Activated CD4-positive, alpha-beta memory T cell treated with anti-CD3 and anti-CD28 coated beads for 36 hours (primary cell): ENCODE results near the gene CRKL. TPM values are rescaled to one million over a fixed set of nuclear protein-coding genes. Genes with fewer than 3 reads are reported as not detected.

Source experiments
- CTCF ChIA-PET: fragments of 350-600 bp; sonication (Branson Sonifier 250); formaldehyde crosslinking; loops from one replicate; lab custom pipeline; 2021; ENCODE audit warnings: antibody characterized with exemption, inconsistent platforms; lab: Charles Lee
- POLR2A ChIA-PET: fragments of 350-600 bp; sonication (Branson Sonifier 250); formaldehyde crosslinking; loops from one replicate; lab custom pipeline; 2021; ENCODE audit warnings: antibody characterized with exemption; lab: Charles Lee
- DNase-seq: peaks from one replicate; pipeline ENCODE4 v3.0.0-alpha.2; 2020
- H3K27ac Mint-ChIP-seq: one replicate; pipeline ENCODE4 v1.8.0; 2021; ENCODE audit warnings: mixed read lengths
- H3K27me3 Mint-ChIP-seq: one replicate; pipeline ENCODE4 v1.8.0; 2021; ENCODE audit warnings: mixed read lengths
- H3K36me3 Mint-ChIP-seq: one replicate; pipeline ENCODE4 v1.8.0; 2021; ENCODE audit warnings: mixed read lengths
- H3K4me1 Mint-ChIP-seq: one replicate; pipeline ENCODE4 v1.8.0; 2021; ENCODE audit warnings: low read depth, mixed read lengths
- H3K4me3 Mint-ChIP-seq: one replicate; pipeline ENCODE4 v1.8.0; 2021; ENCODE audit warnings: mild to moderate bottlenecking, mixed read lengths
- H3K9me3 Mint-ChIP-seq: one replicate; pipeline ENCODE4 v1.8.0; 2021; ENCODE audit warnings: mixed read lengths
- intact Hi-C: fragments of 100-400 bp; cut with micrococcal nuclease; formaldehyde crosslinking; loops from one replicate; pipeline ENCODE4 v1.15.1; 2023
- total RNA-seq, 2 experiments: library from RNA; stranded (reverse); gene quantifications; one replicate each; pipeline ENCODE4 v1.2.3, GENCODE V29; 2021

Gene CRKL
- total RNA-seq, 2 experiments from 2014 or later, result 65.1 to 65.7 TPM

GRCh38 chr22:20977516-20978170 lies 60.4 kb downstream of the CRKL start:
- no peak for DNase-seq
- no peak overlapping the region for H3K4me3 Mint-ChIP-seq
- ChIA-PET CTCF (no interaction called here), POLR2A (no interaction called here)
- H3K9me3 Mint-ChIP-seq, result peaks cover 10% of the 10 kb centered on the region
- H3K27me3 Mint-ChIP-seq, result peaks cover 3% of the 10 kb centered on the region
- peaks cover 27% of the 10 kb centered on the region for H3K4me1 Mint-ChIP-seq
- no peak overlapping the region for H3K27ac Mint-ChIP-seq
- H3K36me3 Mint-ChIP-seq, result peaks cover 4% of the 10 kb centered on the region
- intact Hi-C loops, result no loop called here

GRCh38 chr22:20978419-20978818 lies 61.2 kb downstream of the CRKL start:
- Mint-ChIP-seq H3K27me3 (peaks cover 3% of the 10 kb centered on the region), H3K4me3 (no peak overlapping the region), H3K4me1 (peaks cover 35% of the 10 kb centered on the region), H3K27ac (no peak overlapping the region), H3K9me3 (peaks cover 10% of the 10 kb centered on the region), H3K36me3 (peaks cover 5% of the 10 kb centered on the region)
- intact Hi-C loops, result no loop called here
- ChIA-PET POLR2A (no interaction called here), CTCF (interaction anchor here (1.0 kb wide), 1 partner anchor 63 kb away, joined by 3 read pairs; no protein-coding TSS in a partner anchor)
- DNase-seq, result no peak

DNA sequence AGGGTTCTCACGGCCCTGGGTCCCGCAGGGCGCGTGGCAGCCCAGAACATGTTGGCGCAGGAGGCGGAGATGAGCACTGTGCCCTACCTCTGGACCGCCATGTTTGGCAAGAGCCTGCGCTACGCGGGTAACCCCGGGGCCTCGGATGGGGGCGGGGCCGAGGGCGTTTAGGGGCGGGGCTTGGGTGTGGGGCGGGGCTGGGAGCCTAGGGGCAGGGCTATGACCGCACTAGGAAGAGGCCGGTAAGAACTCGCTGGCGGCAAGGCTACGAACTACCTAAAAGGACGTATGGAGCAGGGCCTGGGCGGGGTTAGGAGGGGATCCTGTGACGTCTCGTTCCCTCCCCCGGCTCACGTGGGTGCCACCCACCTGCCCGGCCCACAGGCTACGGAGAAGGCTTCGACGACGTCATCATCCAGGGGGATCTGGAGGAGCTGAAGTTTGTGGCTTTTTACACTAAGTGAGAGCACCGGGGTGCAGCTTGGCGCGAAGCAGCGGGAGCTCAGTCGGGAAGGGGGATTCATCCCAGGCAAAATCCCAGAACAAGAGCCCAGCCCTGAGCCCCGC lies 62.1 kb downstream of the CRKL start:
- POLR2A ChIA-PET, result interaction anchor here (0.6 kb wide), 1 partner anchor 23 kb away, joined by 3 read pairs; the partner anchor contains the start of gene THAP7
- intact Hi-C loops, result no loop called here

GRCh38 chr22:20979940-20980453 lies 62.8 kb downstream of the CRKL start:
- Mint-ChIP-seq H3K4me1 (peaks cover 43% of the 10 kb centered on the region), H3K27ac (no peak overlapping the region), H3K36me3 (peaks cover 9% of the 10 kb centered on the region), H3K4me3 (no peak overlapping the region), H3K9me3 (peaks cover 10% of the 10 kb centered on the region), H3K27me3 (peaks cover 3% of the 10 kb centered on the region)
- DNase-seq, result no peak
- ChIA-PET CTCF (interaction anchor here (0.6 to 3.1 kb wide), 2 partner anchors 19 to 23 kb away, joined by 3 to 17 read pairs; partner anchors contain the start of gene THAP7), POLR2A (interaction anchor here (1.2 kb wide), 1 partner anchor 21 kb away, joined by 3 read pairs; no protein-coding TSS in a partner anchor)
- intact Hi-C loops, result no loop called here

More for the DNA sequence above, 62.1 kb downstream of the CRKL start:
- H3K9me3 Mint-ChIP-seq, result peaks cover 10% of the 10 kb centered on the region
- no peak overlapping the region for H3K27ac Mint-ChIP-seq
- peaks cover 43% of the 10 kb centered on the region for H3K4me1 Mint-ChIP-seq
- CTCF ChIA-PET, result interaction anchor here (0.8 to 3.1 kb wide), 3 partner anchors 18 to 62 kb away, joined by 3 to 17 read pairs (median 3); partner anchors contain the start of gene THAP7
- peak; percentile 80 for DNase-seq
- peaks cover 9% of the 10 kb centered on the region for H3K36me3 Mint-ChIP-seq
- H3K27me3 Mint-ChIP-seq, result peaks cover 3% of the 10 kb centered on the region
- H3K4me3 Mint-ChIP-seq, result peak overlapping the region; percentile 64

DNA sequence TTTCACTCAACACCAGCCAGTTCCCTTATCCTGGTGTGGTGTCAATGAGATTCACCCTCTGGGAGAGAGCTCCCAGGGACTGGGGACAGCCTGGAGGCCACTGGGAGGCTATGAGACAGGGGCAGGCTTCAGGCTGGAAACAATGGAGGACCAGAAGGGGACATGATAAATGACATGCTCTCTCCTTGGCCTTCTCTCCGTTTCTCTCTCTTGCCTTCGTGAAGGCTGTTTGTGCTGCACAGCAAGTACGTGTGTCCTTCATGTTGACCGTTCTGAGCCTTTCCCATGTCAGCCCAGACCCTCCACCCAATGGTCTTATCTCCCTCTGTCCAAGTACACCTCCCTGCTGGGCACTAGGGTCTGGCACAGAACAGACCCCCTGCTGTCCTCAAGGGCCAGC lies 63.3 kb downstream of the CRKL start:
- Mint-ChIP-seq H3K4me3 (no peak overlapping the region), H3K27ac (no peak overlapping the region), H3K9me3 (peaks cover 10% of the 10 kb centered on the region), H3K27me3 (peaks cover 3% of the 10 kb centered on the region), H3K36me3 (peaks cover 9% of the 10 kb centered on the region), H3K4me1 (peaks cover 43% of the 10 kb centered on the region)
- intact Hi-C loops, result no loop called here
- CTCF ChIA-PET, result interaction anchor here (0.6 to 3.1 kb wide), 3 partner anchors 19 to 135 kb away, joined by 3 to 17 read pairs (median 3); partner anchors contain the start of gene THAP7
- DNase-seq, result no peak
- POLR2A ChIA-PET, result interaction anchor here (1.2 kb wide), 1 partner anchor 20 kb away, joined by 3 read pairs; no protein-coding TSS in a partner anchor

- no peaks in the 10 kb centered on the region for H3K27me3 Mint-ChIP-seq
- H3K36me3 Mint-ChIP-seq, result peaks cover 11% of the 10 kb centered on the region
- CTCF ChIA-PET, result interaction anchor here (0.6 to 3.1 kb wide), 7 partner anchors 19 to 135 kb away, joined by 3 to 17 read pairs (median 4); partner anchors contain the start of gene THAP7
- peaks cover 10% of the 10 kb centered on the region for H3K9me3 Mint-ChIP-seq
- H3K4me1 Mint-ChIP-seq, result peaks cover 43% of the 10 kb centered on the region
- H3K4me3 Mint-ChIP-seq, result peak overlapping the region; percentile 95
- intact Hi-C loops, result no loop called here
- POLR2A ChIA-PET, result interaction anchor here (1.2 to 1.3 kb wide), 2 partner anchors 18 to 20 kb away, joined by 3 to 6 read pairs; no protein-coding TSS in a partner anchor
- no peak for DNase-seq
- peak overlapping the region; percentile 84 for H3K27ac Mint-ChIP-seq
These were observed 63.9 kb downstream of the CRKL start for GRCh38 chr22:20980938-20981722.

- intact Hi-C loops, result loop anchor here (1.0 kb wide), 2 partner anchors 20 to 65 kb away; partner anchors contain the start of genes CRKL and THAP7
- CTCF ChIA-PET, result interaction anchor here (0.6 to 3.1 kb wide), 14 partner anchors 9 to 120 kb away, joined by 3 to 17 read pairs (median 4); partner anchors contain the start of genes P2RX6 and THAP7
- POLR2A ChIA-PET, result interaction anchor here (0.6 to 1.7 kb wide), 7 partner anchors 10 to 31 kb away, joined by 3 to 13 read pairs (median 5); partner anchors contain the start of gene THAP7
These were observed 64.8 kb downstream of the CRKL start, which contains the start of gene LZTR1 for GRCh38 chr22:20981787-20982562. LZTR1 (plus strand) TSS chr22:20982297; CDS start chr22:20982372, 75 bp downstream.

GRCh38 chr22:20982563-20982882 lies 65.3 kb downstream of the CRKL start:
- peaks cover 17% of the 10 kb centered on the region for H3K36me3 Mint-ChIP-seq
- CTCF ChIA-PET, result interaction anchor here (0.6 to 3.1 kb wide), 13 partner anchors 8 to 120 kb away, joined by 3 to 17 read pairs (median 4); partner anchors contain the start of genes P2RX6 and THAP7
- POLR2A ChIA-PET, result interaction anchor here (0.6 to 1.7 kb wide), 7 partner anchors 11 to 30 kb away, joined by 3 to 13 read pairs (median 5); partner anchors contain the start of gene THAP7
- peaks cover 43% of the 10 kb centered on the region for H3K4me1 Mint-ChIP-seq
- H3K9me3 Mint-ChIP-seq, result peaks cover 10% of the 10 kb centered on the region
- peak overlapping the region; percentile 88 for H3K27ac Mint-ChIP-seq
- intact Hi-C loops, result loop anchor here (1.0 kb wide), 2 partner anchors 20 to 65 kb away; partner anchors contain the start of genes CRKL and THAP7
- no peaks in the 10 kb centered on the region for H3K27me3 Mint-ChIP-seq
- H3K4me3 Mint-ChIP-seq, result peak overlapping the region; percentile 95
- no peak for DNase-seq

More at GRCh38 chr22:20981787-20982562, 64.8 kb downstream of the CRKL start, which contains the start of gene LZTR1:
- Mint-ChIP-seq H3K9me3 (peaks cover 10% of the 10 kb centered on the region), H3K36me3 (peaks cover 16% of the 10 kb centered on the region), H3K27me3 (no peaks in the 10 kb centered on the region), H3K27ac (peak within 1 kb of the TSS; percentile 88), H3K4me3 (peak within 1 kb of the TSS; percentile 95), H3K4me1 (peaks cover 43% of the 10 kb centered on the region)
- peak; percentile 83 for DNase-seq

- H3K4me3 Mint-ChIP-seq, result peak overlapping the region; percentile 95
- no peak for DNase-seq
- peaks cover 22% of the 10 kb centered on the region for H3K36me3 Mint-ChIP-seq
- H3K27me3 Mint-ChIP-seq, result no peaks in the 10 kb centered on the region
- POLR2A ChIA-PET, result interaction anchor here (1.5 to 1.7 kb wide), 3 partner anchors 15 to 19 kb away, joined by 5 to 13 read pairs (median 7); partner anchors contain the start of gene THAP7
- H3K9me3 Mint-ChIP-seq, result peaks cover 9% of the 10 kb centered on the region
- peaks cover 43% of the 10 kb centered on the region for H3K4me1 Mint-ChIP-seq
- CTCF ChIA-PET, result no interaction called here
- intact Hi-C loops, result no loop called here
- peak overlapping the region; percentile 88 for H3K27ac Mint-ChIP-seq
These were observed 66.0 kb downstream of the CRKL start for GRCh38 chr22:20983081-20983771.

- peaks cover 21% of the 10 kb centered on the region for H3K36me3 Mint-ChIP-seq
- CTCF ChIA-PET, result no interaction called here
- POLR2A ChIA-PET, result interaction anchor here (1.1 kb wide), 1 partner anchor 17 kb away, joined by 3 read pairs; the partner anchor contains the start of gene THAP7
These were observed 68.5 kb downstream of the CRKL start for GRCh38 chr22:20985720-20986119.

More at GRCh38 chr22:20985720-20986119, 68.5 kb downstream of the CRKL start:
- intact Hi-C loops, result no loop called here
- Mint-ChIP-seq H3K27me3 (no peaks in the 10 kb centered on the region), H3K4me3 (no peak overlapping the region), H3K27ac (no peak overlapping the region), H3K9me3 (no peaks in the 10 kb centered on the region), H3K4me1 (peaks cover 26% of the 10 kb centered on the region)
- no peak for DNase-seq
